Measurements from ENCODE around the gene PHC1.
"Not testable (repeated sequence)": the region's sequence is repeated elsewhere in the genome, so short reads cannot be mapped to it uniquely, and the experiment has no call there.

The PHC1 gene

DNA sequence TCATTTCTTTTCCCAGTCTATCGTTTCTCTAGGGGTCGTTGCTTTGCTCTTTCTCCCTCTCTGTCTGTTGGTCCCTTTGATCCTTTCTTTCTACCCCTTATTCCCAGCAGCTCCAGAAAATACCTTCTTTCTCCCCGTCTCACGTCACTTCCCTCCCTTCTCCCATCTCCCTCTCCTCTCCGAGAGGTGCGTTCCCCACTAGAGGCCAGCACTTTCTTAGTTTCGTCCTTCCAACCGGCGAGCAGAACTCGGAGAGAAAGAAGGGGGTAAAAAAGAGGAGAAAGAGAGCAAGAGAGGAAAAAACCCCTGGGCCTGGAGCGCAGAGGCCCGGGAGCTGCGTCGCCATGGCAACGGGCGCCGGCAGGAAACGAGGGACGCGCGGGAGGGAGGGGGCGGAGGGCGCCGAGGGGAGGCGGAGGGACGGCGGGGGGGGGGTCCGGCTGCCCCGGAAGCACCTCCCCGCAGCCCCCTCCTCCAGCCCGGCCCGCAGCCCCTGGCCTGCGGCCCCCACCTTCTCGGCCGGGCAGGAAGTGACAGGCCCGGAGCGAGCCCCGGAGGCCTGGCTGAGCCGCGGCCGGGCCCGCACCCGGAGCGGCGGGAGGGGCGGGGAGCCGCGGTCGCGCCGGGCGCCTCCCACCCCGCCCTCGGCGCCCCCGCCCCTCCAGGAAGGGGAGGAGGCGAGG is at the start of gene PHC1:
PHC1 (plus strand) TSS at position 477 of the 683 bp plus-strand sequence. CDS start 3,169 bp downstream, outside the sequence.
- DNase-seq = peak; percentile 81

DNA sequence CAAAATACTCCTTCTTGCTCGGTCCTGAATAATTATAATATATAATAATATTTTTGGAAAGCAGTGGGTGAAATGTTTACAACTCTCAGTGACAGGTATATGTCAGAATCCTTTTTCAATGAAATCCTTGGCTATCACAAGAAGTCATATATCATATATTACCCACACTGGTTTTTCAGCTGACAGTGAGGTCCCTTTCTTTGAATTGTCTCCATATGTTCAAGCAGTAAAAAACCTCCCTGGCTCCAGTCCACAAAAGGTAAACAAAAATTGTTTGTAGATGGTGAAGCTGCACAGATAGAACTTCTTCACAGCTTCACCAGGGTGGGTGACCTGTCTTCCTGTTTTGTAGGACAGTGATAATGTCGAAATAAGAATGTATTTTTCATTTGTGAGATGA is 47.9 kb upstream of the PHC1 start:
- DNase-seq = no peak

DNA sequence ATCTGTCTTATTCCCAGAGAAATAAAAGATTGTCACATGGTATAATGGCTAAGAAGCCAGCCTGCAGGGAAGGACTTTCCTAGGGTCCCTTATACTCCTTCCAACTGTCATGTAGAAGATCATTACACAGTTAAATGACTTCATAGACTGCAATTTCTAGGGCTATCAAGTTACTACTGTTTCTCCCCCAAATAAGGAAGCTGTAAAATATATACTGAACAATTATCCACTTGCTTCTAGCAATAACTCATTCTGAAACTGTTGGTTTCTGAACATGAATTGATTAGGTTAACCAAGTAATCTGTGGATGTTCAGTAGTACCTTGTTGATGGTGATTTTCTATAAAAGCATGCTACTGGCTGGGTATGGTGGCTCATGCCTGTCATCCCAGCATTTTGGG is 47.3 kb upstream of the PHC1 start:
- DNase-seq = no peak

DNA sequence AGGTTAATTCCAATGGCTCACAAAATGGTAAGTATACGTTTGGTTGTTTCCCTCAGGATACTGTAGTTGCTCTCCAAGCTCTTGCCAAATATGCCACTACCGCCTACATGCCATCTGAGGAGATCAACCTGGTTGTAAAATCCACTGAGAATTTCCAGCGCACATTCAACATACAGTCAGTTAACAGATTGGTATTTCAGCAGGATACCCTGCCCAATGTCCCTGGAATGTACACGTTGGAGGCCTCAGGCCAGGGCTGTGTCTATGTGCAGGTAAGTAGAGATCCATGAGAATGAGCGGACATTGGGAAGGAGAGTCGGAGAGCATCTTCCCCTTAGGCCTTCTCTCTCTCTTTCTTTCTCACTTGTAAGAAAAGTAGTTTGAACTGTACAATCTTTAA is 46.5 kb upstream of the PHC1 start:
- no peak for DNase-seq

DNA sequence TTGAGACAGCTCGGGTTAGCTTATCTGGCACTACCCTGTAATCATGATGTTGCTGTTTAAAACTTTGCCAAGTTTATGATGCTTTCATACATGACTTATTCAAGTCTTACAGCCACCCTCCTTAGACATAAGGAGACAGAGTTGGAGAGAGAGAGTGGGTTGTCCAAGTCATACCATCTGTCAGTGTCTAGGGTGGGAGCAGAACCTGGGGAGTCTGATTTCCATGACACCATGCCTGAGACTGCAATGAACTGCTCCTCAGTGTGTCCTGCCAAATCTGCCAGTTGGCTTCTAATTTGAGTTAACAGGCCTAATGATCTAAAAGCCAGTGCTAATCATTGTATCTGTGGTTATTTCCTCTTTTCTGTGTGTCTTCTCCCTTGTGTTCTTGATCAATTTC is 43.7 kb upstream of the PHC1 start:
- no peak for DNase-seq

DNA sequence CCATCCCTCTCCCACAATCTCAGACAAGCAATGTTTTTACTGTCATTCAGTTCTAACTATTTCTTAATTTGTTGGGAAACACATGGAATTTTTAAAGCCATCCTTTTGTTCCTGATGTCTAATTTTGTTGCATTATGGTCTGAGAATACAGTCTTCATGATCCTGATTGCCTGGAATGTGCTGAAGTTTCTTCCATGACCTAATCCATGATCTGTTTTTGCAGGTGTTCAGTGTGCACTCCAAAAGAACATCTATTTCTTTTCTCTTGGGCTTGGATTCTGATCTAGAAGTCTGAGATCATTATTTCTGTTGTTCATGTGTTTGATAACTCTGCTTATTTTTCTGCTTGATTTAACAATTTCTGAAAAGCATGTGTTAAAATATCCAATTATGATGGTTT is 43.2 kb upstream of the PHC1 start:
- no peak for DNase-seq

GRCh38 chr12:8876887-8877286 is 37.4 kb upstream of the PHC1 start:
- DNase-seq = no peak

DNA sequence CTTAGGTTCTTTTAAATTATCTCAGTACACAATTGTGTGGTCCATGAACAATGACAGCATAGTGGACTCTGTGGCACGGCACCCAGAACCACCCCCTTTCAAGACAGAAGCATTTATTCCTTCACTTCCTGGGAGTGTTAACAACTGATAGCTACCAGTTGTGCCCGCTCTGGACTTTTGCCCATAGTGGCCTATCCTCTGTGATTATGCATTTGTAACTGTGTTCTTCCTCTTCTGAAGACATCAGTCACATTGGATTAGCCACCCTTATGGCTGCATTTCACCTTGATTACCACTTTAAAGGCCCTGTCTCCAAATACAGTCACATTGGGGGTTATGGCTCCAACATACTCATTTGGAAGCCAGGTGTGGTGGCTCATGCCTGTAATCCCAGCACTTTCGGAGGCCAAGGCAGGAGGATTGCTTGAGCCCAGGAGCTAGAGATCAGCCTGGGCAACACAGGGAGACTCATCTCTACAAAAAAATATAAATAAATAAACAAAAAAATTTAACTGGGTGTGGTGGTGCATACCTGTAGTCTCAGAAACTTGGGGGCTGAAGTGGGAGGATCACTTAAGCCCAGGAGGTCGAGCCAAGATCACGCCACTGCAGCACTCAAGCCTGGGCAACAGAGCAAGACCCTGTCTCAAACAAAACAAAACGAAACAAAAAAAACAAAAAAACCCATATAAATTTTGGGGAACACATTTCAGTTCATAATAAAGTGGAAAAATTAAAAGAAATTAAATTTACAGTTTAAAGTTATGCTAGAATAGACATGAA is 27.6 kb upstream of the PHC1 start:
- no peak for DNase-seq

GRCh38 chr12:8887285-8887715 is 27.0 kb upstream of the PHC1 start:
- DNase-seq = no peak

DNA sequence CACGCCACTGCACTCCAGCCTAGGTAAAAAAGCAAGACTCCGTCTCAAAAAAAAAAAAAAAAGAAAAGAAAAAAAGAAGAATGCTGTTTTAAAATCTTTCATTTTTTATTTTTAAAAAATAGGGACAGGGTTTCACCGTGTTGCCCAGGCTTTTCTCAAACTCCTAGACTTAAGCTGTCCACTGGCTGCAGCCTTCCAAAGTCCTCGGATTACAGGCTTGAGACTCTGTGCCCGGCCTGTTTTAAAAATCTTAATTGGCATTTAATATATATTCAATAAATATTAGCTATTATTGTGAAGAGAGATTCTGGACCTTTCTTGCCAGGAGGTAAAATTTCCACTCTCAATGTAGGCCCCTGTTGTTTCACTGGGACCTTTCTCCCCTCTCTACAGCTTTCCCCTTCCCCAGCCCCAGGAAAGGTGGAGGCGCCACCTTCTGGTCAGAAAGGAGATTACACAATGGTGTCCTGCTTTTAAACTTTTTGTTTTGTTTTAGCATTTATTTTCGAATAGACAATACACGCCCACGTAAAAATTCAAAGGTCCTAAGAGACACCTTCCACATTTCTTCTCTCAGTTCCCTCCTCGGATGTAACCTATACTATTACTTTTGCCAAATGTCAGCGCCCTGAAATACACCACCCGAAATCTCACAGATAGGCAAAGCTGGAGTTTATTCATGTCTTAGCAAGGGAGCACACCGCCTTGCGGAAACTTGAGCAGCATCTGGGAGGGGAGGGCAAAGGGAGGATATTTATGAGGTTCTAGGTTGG is 23.8 kb upstream of the PHC1 start:
- peak; percentile 18 for DNase-seq

- no peak for DNase-seq
These were observed 22.3 kb upstream of the PHC1 start for GRCh38 chr12:8891976-8892375.

DNA sequence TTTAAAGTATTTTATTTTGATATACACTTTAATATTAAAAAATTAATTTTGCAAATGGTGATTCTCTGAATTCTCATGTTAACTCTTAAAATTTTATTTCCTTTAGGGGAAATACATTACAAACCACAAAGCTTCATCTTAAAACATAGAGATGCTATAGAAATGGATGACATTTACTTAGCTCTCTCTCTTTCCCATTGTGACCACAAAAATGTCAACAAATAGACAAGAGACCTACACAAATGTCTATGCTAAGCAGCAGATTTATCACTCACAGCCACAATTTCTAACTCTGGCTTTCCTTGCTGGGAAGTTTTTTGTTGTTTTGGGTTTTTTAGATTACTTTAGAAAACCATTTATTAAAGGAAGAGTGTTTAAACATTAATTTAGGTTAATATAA is 19.9 kb upstream of the PHC1 start:
- DNase-seq = no peak

DNA sequence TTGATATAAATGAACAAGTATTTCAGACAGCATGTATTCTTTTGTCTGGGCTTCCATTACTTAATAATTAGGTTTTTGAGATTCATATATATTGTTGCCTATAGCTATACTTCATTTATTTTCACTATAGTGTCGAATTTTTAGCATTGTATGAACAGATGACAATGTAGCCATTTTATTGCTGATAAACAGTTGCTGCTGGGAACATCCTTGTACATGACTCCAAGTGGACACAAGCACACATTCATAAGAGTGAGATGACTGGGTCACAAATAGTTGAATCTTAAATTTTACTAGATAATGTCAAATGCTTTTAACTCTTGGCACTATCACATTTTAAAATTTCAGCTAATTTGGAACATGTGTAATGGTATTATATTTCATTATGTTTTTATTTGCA is 19.3 kb upstream of the PHC1 start:
- no peak for DNase-seq

- no peak for DNase-seq
These were observed 17.2 kb upstream of the PHC1 start for GRCh38 chr12:8897081-8897480.

DNA sequence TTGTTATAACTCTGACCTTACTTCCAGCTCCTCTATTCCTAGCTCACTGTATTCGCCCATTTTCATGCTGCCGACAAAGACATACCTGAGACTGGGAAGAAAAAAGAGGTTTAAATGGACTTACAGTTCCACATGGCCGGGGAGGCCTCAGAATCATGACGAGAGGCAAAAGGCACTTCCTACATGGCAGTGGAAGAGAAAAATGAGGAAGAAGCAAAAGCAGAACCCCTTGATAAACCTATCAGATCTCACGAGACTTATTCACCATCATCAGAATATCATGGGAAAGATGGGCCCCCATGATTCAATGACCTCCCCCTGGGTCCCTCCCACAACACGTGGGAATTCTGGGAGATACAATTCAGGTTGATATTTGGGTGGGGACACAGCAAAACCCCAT is 14.5 kb upstream of the PHC1 start:
- DNase-seq = no peak

DNA sequence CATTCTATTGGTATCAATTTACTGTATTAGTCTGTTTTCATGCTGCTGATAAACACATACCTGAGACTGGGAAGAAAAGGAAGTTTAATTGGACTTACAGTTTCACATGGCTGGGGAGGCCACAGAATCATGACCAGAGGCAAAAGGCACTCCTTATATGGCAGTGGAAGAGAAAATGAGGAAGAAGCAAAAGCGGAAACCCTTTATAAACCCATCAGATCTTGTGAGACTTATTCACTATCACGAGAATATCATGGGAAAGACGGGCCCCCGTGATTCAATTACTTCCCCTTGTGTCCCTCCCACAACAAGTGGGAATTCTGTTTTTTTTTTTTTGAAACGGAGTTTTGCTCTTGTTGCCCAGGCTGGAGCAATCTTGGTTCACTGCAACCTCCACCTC is 11.6 kb upstream of the PHC1 start:
- DNase-seq = not testable (repeated sequence)

- DNase-seq = no peak
These were observed 10.7 kb upstream of the PHC1 start for GRCh38 chr12:8903646-8904045.

GRCh38 chr12:8904665-8905064 is 9.6 kb upstream of the PHC1 start:
- no peak for DNase-seq

GRCh38 chr12:8905546-8905945 is 8.8 kb upstream of the PHC1 start:
- no peak for DNase-seq

DNA sequence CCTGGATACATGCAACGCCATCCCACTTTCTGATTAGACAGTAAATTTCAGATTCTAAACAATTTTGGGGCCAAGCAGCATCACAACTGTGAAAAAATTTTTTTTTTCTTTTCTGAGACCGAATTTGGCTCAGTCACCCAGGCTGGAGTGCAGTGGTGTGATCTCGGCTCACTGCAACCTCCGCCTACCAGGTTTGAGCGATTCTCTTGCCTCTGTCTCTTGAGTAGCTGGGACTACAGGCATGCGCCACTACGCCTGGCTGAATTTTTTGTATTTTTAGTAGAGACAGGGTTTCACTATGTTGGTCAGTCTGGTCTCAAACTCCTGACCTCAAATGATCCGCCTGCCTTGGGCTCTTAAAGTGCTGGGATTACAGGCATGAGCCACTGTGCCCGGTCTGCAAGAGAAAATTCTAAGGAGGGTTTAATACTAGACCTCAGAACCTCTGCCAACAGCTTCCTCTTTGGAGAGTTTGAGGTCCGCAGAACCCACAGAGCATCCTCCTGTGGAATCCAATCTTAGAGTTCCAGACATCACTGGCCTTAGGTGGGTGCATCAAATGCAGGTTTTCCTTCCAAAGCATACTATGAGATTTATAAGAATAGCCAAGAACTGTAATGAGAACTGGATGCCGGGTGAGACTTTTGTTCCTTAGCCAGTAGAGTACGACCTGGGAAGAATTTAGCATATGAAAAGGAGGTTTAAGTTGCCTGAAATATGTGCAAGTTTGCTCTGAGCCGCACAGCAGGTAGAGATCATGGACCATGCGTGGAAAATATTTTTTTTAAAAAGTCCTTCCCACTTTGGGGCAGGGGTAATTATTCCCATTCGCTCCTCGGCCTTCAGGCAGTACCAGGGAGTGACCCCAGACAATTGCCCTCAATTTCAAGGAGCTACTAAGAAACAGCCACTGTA is 7.8 kb upstream of the PHC1 start:
- no peak for DNase-seq

GRCh38 chr12:8907513-8907912 is 6.8 kb upstream of the PHC1 start:
- no peak for DNase-seq

GRCh38 chr12:8909752-8910151 is 4.6 kb upstream of the PHC1 start:
- DNase-seq = no peak
